Stimulated activated CD4-positive, alpha-beta T cell treated with anti-CD3 and anti-CD28 coated beads, Interleukin-4, amount 100 ng/mL, for 4 hours (primary cell): ENCODE data around the gene GMPPB.
A peak's percentile ranks its signal among the peaks of the same experiment; 100 is the strongest.

Source experiments
- DNase-seq, 2 experiments: peaks; one replicate each; pipeline ENCODE4 v3.0.0-alpha.2; 2020

The GMPPB gene

DNA sequence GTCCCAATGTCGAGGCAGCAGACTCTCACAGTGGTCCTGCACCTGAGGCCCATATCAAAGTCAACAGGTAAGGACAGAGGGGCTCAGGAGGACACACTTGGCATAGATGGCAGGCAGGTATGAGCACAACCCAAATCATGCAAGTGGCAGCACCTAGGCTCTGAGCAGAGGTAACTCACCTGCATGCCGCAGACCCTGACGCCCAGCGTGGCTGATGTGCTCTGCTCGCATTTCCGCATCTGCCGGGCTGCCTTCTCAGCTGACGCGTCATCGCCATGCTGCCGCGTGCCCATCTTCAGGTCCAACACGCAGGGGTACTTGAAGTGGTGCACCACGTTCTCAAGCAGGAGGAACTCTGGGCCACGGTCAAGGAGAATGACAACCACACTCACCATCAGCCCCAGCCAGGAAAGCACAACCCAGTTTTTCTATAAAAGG, 4.2 kb upstream of the GMPPB start:
- no peak for DNase-seq

DNA sequence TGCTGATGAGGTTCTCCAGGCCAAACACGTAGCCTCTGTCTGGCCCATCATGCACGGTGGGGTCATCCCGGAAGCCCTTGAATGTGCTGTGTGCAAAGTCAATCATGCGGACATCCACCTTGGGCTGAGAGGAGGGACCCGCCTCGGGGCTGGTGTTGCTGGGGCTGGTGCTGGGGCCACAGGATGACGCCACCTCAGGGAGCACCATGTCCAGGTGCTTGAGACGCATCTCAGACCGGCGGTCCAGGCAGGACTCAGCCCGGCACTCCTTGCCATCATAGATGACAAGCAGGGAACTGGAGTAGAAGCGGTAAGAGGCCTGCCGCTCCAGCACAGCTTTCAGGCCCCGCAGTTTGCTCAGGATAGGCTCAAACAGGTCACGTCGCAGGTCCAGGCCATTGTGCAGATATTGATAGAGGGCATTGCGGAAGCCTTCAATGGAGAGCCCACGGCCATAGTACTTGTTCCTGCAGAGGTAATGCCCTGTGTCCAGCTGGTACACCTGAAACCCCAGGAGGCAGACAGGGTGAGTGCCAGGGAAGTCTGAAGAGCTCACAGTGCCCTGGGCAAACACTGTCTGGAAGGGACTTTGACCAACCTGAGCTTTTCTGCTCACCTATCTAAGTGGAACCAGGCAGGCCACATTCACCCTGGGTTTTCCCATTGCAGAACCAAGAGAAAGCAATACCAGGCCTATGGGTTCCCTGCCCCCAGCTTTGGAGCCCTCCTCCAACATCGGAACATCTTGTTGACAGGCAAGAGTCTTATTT, 3.6 kb upstream of the GMPPB start:
- no peak for DNase-seq

- DNase-seq, result no peak
Measured at GRCh38 chr3:49725906-49726681, 2.3 kb upstream of the GMPPB start.

DNA sequence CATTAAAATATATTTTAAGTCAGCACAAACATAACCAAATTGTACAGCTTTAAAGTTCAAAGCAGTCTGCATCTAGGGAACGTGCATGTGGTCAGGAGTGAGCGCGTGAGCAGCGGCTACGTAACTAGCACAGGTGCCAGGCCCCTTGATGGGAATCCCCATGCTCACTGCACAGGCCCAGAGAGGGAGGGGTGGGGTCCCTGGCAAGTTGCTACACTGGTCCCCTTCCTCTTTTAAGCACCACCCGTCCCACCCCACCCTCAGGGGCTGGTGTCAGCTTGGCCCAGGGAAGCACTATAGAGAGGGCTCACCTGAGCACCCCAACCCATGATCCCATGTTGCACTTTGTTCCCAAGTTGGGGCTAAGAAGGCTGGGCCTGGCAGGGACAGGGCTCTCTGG, 835 bp upstream of the GMPPB start:
- no peak for DNase-seq

DNA sequence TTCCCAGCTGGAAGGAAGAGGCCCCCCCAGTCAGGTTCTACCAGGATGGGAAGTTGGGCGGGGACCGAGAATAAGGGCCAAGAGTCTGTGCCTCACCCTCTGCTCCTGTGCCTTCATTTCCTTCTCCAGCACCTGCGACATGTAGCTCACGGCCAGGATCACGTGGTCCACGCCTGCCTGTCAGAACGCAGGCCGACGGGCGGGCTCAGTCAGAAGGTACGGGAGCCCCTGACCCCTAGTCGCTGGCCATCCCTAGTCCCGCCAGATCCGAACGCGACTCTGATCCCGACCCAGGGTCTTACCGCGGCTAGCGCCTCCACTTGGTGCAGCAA, 489 bp downstream of the GMPPB start:
- DNase-seq, result peak; percentile 52 to 56

DNA sequence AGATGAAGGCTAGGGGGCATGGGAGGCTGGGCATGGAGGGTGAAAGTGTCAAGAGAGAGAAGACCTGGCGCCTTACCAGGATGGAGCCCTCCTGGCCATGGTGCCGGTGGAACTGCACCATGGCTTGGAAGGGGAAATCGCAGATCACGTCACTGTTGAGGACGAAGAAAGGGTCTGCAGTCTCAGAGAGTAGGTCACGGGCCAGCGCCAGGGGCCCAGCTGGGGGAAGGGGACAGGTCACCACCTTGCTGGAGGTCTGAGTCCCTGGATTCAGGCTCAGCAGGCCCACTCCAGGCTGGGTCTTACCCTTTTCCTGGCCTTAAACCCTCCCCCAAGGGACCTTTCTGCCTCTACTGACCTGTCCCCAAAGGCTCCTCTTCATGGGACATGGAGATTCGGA, 855 bp downstream of the GMPPB start:
- DNase-seq, result no peak

GRCh38 chr3:49721896-49722781, 1.6 kb downstream of the GMPPB start:
- DNase-seq, result no peak

GRCh38 chr3:49721596-49721895, 2.2 kb downstream of the GMPPB start:
- DNase-seq, result no peak

DNA sequence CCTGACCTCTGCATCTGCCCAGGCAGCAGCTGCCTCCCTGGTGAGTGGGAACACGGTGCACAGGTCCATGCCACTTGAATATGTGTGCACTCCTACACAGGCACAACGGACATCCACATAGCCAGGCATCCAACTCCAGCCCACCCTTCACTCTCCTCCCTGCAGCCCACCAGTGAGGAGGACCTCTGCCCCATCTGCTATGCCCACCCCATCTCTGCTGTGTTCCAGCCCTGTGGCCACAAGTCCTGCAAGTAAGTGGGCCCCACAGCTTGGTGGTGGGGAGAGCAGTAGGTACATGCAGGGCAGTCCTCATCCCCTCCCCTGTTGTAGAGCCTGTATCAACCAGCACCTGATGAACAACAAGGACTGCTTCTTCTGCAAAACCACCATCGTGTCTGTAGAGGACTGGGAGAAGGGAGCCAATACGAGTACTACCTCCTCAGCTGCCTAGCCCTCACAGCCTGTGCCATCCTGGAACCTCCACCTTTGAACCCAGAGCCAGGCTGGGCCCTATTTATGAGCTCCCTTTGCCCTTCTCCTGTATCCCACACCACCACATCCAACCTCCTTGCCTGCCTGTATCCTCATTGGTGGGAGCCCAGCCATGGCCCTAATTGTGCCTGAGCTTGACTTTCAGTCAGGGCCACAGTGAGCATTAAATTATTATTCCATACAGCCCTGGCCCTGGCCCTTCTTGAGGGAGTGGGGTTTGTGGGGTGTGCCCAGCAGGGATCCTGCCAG, 2.7 kb downstream of the GMPPB start:
- DNase-seq, result no peak

- peak; percentile 84 to 90 for DNase-seq
Measured at GRCh38 chr3:49719214-49719884, 4.4 kb downstream of the GMPPB start, which contains the start of gene AMIGO3. TSS of gene AMIGO3 (minus strand) at chr3:49719684. CDS start at chr3:49719465, 219 bp downstream.

GRCh38 chr3:49718858-49719213, 4.9 kb downstream of the GMPPB start:
- peak in 1 of 2 experiments; percentile 24 for DNase-seq

DNA sequence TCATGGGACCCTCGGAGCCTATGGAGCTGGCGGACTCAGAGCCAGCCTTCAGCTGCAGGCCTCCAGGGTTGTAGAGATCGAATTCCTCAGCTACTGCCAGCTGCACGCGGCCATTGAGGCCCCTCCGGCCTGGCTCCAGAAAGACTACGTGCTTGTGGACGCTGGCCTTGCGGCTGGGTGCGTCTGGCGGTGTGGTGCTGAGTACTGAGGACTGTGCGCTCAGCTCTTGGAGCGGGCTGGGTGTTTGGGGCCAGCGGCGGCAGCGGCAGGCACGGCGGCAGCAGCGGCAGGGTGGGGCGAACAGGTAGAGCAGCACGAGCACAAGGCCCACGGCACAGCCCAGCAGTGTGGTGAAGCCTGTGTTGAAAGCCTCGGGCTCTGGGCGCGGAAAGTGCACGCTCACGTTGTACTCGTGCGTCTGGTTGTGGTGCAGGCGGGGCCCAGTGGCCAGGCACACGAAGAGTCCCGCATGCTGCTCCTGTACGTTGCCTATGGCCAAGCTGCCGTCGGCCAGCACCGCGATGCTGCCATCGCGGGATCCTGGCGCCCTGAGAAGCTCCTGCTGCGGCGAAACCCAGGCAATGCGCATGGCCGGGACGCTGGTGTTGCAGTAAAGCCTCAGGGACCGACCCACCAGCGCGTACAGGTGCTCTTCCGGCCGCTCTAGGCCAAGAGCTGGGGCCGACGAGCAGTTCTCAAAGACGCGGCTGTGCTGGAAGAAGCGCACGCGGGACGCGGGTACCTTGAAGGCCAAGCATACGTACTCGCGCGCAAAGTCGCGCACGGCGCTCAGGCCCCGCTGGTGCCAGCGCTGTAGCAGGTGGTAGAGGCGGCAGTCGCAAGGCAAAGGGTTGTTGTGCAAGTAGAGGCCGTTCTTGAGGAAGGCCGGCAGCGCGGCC, 5.5 kb downstream of the GMPPB start:
- DNase-seq, result no peak

DNA sequence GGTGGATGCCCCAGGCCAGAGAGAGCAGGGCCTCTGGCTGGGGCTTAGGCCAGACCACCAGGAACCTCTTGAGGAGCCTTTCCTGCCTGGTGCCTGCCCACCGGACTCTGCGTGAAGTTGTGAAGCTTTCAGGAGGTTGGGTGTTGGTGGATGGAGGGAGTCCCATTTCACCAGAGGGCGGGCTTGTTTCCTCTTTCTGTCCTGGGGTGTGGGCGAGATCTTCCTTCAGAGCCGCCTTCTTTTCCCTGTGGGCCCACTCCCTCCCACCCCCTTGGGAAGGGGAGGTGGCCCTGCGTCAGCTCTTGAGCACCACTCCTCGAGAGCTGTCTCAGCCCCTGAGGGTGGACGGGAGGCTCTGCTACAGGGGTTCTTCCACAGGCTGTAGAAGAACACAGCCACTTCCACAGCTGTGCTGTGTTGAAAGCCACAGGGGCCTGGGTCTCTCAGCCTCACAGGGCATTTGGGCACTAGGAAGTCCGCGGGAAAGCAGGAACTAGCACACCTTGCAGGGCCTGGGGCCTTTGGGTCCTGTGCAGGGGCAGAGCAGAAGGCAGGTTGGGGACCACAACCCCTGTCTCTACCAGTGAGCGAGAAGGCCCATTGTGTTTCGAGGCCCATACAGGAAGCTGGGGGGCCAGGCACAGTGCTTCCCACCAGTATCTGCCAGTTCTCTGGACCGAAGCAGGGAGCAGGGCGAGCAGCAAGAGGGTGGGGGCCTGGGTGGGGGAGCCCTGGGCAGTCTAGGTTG, 6.4 kb downstream of the GMPPB start:
- DNase-seq, result no peak

DNA sequence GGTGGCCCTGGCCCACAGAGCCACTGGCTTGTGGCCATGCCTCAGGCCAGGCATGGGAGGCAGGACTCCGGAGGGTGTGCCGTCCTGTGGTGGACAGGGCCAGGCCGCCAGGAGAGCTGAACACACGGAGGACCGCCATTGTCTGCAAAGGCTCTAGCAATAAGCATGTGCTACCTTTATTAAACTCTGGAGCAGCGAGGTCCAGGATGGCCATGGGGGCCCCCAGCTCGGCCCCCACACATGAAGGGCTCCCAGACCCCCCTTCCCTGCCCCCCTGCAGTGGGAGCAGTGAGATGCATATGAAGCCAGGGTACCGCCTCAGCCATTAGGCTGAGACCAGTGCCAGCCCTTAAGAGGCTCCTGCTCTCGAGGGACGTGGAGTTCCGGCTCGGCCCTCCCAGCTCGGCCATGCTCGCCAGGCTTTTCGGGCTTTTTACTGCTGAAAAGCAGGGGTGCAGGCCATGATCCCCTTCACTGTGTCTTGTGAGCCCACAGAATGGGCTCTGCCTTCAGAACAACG, 7.0 kb downstream of the GMPPB start:
- no peak for DNase-seq

- DNase-seq, result no peak
Measured at GRCh38 chr3:49716169-49716568, 7.6 kb downstream of the GMPPB start.

DNA sequence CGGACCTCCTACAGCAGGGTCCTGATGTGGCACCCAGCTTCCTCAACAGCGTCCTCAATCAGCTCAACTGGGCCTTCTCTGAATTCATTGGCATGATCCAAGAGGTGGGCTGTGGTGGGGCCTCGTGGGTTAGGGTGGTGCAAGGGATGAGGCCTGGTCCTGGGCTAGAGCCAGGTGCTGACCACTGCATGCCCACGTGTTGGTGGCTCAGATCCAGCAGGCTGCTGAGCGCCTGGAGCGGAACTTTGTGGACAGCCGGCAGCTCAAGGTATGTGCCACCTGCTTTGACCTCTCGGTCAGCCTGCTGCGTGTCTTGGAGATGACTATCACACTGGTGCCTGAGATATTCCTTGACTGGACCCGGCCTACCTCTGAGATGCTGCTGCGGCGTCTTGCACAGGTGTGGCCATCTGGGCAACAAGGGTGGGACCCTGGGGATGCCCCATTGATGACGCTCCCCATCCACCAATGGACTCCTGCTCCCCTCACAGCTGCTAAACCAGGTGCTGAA, 8.1 kb downstream of the GMPPB start:
- DNase-seq, result no peak

DNA sequence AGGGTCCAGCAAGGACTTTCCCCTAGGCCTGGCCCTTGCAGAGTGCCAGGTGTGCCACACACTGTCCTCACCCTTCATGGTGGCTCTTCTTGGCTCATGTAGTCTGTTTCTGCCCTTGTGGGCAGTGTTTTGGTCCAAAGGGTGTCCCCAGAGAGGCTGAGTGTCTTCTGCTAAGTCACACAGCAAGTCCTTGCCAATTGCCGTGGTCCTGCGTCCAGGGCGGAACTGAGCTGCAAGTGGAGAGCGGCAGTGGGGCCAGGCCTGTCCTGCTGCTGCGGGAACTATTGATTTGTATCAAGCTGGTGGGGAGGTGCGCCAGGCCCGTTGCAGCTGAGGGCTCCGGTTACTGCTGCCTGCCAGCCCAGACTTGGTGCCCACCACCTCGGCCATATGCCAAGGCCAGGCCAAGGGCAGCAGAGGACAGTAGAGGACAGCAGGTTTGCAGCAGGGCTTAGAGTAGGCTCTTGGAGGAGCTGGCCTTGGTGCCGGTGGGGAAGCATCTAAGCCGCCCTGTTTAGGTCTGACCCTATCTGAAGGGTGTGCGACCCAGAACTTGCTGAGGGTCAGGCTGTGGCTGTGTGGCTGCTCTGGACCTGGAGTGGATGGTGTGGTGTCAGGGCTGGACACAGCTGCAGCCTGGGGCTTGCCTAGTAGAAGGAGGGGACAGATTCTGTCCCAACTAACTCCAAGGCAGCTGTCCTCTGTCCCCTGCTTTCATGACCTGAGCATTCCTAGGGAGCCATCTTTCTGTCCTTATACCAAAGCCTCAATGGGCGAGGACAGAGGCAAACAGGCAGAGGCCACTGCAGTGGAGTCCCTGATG, 8.8 kb downstream of the GMPPB start:
- DNase-seq, result no peak

DNA sequence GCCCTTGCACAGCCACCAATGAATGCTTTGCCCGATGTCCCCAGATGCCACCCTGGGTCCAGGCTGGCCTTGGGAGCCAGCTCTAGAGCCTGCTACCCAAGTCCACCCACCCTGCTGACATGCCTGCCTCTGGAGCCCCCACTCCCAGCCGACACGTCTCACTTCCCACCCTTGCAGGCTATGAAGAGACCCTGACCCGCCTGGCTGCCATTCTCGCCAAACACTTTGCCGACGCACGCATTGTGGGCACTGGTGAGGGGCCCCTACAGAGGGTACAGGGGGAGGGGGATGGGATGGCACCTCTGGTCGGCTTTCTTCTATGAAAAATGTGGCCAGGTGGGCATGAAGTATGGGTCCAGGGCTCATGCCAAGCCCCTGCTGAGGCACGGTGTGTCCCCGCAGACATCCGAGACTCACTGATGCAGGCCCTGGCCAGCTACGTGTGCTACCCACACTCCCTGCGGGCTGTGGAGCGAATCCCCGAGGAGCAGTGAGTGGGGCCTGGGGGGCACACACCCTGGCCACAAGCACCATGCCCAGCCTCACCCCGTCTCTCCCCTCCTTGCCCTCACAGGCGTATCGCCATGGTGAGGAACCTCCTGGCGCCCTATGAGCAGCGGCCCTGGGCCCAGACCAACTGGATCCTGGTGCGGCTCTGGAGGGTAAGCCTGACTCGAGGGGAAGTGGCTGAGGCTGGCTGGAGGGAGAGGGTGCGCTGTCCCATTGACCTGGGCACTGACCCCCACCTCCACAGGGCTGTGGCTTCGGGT, 10.2 kb downstream of the GMPPB start:
- DNase-seq, result no peak
